ENCODE results near the gene VEGFA. TPM values are rescaled to one million over a fixed set of nuclear protein-coding genes. Genes with fewer than 3 reads are reported as not detected.

The VEGFA gene
- total RNA-seq, 1 experiment from 2014 or later: 146 TPM

GRCh38 chr6:43819958-43820357, 49.9 kb downstream of the VEGFA start:
- no peaks in the 10 kb centered on the region for H3K36me3 ChIP-seq (ENCODE audit: insufficient read depth, low read length)
- no peak overlapping the region for H3K27ac ChIP-seq (ENCODE audit: low read length)
- H3K27me3 ChIP-seq (ENCODE audit: low read length): no peaks in the 10 kb centered on the region
- no peak for DNase-seq
- H3K9ac ChIP-seq (ENCODE audit: low read length): no peak overlapping the region
- peaks cover 8% of the 10 kb centered on the region for H3K4me1 ChIP-seq (ENCODE audit: low read length)
- H3K9me2 ChIP-seq (replicated peaks; ENCODE audit: insufficient read depth, low read length): no peaks in the 10 kb centered on the region
- no peaks in the 10 kb centered on the region for H3K79me2 ChIP-seq (ENCODE audit: low read length)
- no peak overlapping the region for H2AFZ ChIP-seq (ENCODE audit: low read length)
- H3K9me3 ChIP-seq (ENCODE audit: low read length): no peaks in the 10 kb centered on the region
- H4K20me1 ChIP-seq (ENCODE audit: insufficient read depth, low read depth, low read length): no peaks in the 10 kb centered on the region
- H3K4me3 ChIP-seq (ENCODE audit: low read length): no peak overlapping the region
- no peak overlapping the region for H3K4me2 ChIP-seq (ENCODE audit: low read depth, low read length, poor library complexity, severe bottlenecking)

GRCh38 chr6:43820486-43820885, 50.5 kb downstream of the VEGFA start:
- no peaks in the 10 kb centered on the region for H3K79me2 ChIP-seq (ENCODE audit: low read length)
- DNase-seq: no peak
- no peaks in the 10 kb centered on the region for H4K20me1 ChIP-seq (ENCODE audit: insufficient read depth, low read depth, low read length)
- H3K9me3 ChIP-seq (ENCODE audit: low read length): no peaks in the 10 kb centered on the region
- no peak overlapping the region for H3K9ac ChIP-seq (ENCODE audit: low read length)
- no peaks in the 10 kb centered on the region for H3K36me3 ChIP-seq (ENCODE audit: insufficient read depth, low read length)
- peaks cover 8% of the 10 kb centered on the region for H3K4me1 ChIP-seq (ENCODE audit: low read length)
- H2AFZ ChIP-seq (ENCODE audit: low read length): no peak overlapping the region
- no peak overlapping the region for H3K27ac ChIP-seq (ENCODE audit: low read length)
- H3K4me3 ChIP-seq (ENCODE audit: low read length): no peak overlapping the region
- no peaks in the 10 kb centered on the region for H3K27me3 ChIP-seq (ENCODE audit: low read length)
- H3K9me2 ChIP-seq (replicated peaks; ENCODE audit: insufficient read depth, low read length): no peaks in the 10 kb centered on the region
- no peak overlapping the region for H3K4me2 ChIP-seq (ENCODE audit: low read depth, low read length, poor library complexity, severe bottlenecking)

- Histone ChIP-seq H3K4me1 (ENCODE audit: low read length) (peaks cover 8% of the 10 kb centered on the region), H4K20me1 (ENCODE audit: insufficient read depth, low read depth, low read length) (no peaks in the 10 kb centered on the region), H3K4me3 (ENCODE audit: low read length) (no peak overlapping the region), H2AFZ (ENCODE audit: low read length) (no peak overlapping the region), H3K9me2 (replicated peaks; ENCODE audit: insufficient read depth, low read length) (no peaks in the 10 kb centered on the region), H3K9ac (ENCODE audit: low read length) (no peak overlapping the region), H3K4me2 (ENCODE audit: low read depth, low read length, poor library complexity, severe bottlenecking) (no peak overlapping the region), H3K9me3 (ENCODE audit: low read length) (no peaks in the 10 kb centered on the region), H3K27me3 (ENCODE audit: low read length) (no peaks in the 10 kb centered on the region), H3K79me2 (ENCODE audit: low read length) (no peaks in the 10 kb centered on the region), H3K36me3 (ENCODE audit: insufficient read depth, low read length) (no peaks in the 10 kb centered on the region), H3K27ac (ENCODE audit: low read length) (no peak overlapping the region)
- no peak for DNase-seq
Measured at GRCh38 chr6:43821101-43821886, 51.3 kb downstream of the VEGFA start.

GRCh38 chr6:43823390-43823789, 53.4 kb downstream of the VEGFA start:
- no peak overlapping the region for H3K4me2 ChIP-seq (ENCODE audit: low read depth, low read length, poor library complexity, severe bottlenecking)
- H4K20me1 ChIP-seq (ENCODE audit: insufficient read depth, low read depth, low read length): no peaks in the 10 kb centered on the region
- no peak for DNase-seq
- H3K36me3 ChIP-seq (ENCODE audit: insufficient read depth, low read length): no peaks in the 10 kb centered on the region
- H3K9me3 ChIP-seq (ENCODE audit: low read length): no peaks in the 10 kb centered on the region
- H3K9ac ChIP-seq (ENCODE audit: low read length): no peak overlapping the region
- H3K4me3 ChIP-seq (ENCODE audit: low read length): no peak overlapping the region
- H3K27me3 ChIP-seq (ENCODE audit: low read length): no peaks in the 10 kb centered on the region
- peaks cover 10% of the 10 kb centered on the region for H3K4me1 ChIP-seq (ENCODE audit: low read length)
- H3K9me2 ChIP-seq (replicated peaks; ENCODE audit: insufficient read depth, low read length): no peaks in the 10 kb centered on the region
- no peaks in the 10 kb centered on the region for H3K79me2 ChIP-seq (ENCODE audit: low read length)
- no peak overlapping the region for H2AFZ ChIP-seq (ENCODE audit: low read length)
- H3K27ac ChIP-seq (ENCODE audit: low read length): no peak overlapping the region

GRCh38 chr6:43823879-43824702, 54.1 kb downstream of the VEGFA start:
- Histone ChIP-seq H3K4me3 (ENCODE audit: low read length) (no peak overlapping the region), H2AFZ (ENCODE audit: low read length) (no peak overlapping the region), H3K9ac (ENCODE audit: low read length) (no peak overlapping the region), H3K79me2 (ENCODE audit: low read length) (no peaks in the 10 kb centered on the region), H3K4me2 (ENCODE audit: low read depth, low read length, poor library complexity, severe bottlenecking) (no peak overlapping the region), H3K36me3 (ENCODE audit: insufficient read depth, low read length) (no peaks in the 10 kb centered on the region), H3K9me3 (ENCODE audit: low read length) (no peaks in the 10 kb centered on the region), H4K20me1 (ENCODE audit: insufficient read depth, low read depth, low read length) (no peaks in the 10 kb centered on the region), H3K9me2 (replicated peaks; ENCODE audit: insufficient read depth, low read length) (no peaks in the 10 kb centered on the region), H3K4me1 (ENCODE audit: low read length) (peaks cover 13% of the 10 kb centered on the region), H3K27ac (ENCODE audit: low read length) (no peak overlapping the region), H3K27me3 (ENCODE audit: low read length) (no peaks in the 10 kb centered on the region)
- DNase-seq: peak; percentile 54

- Histone ChIP-seq H3K4me3 (ENCODE audit: low read length) (no peak overlapping the region), H3K36me3 (ENCODE audit: insufficient read depth, low read length) (no peaks in the 10 kb centered on the region), H3K79me2 (ENCODE audit: low read length) (no peaks in the 10 kb centered on the region), H3K4me1 (ENCODE audit: low read length) (peaks cover 9% of the 10 kb centered on the region), H4K20me1 (ENCODE audit: insufficient read depth, low read depth, low read length) (no peaks in the 10 kb centered on the region), H3K9me3 (ENCODE audit: low read length) (no peaks in the 10 kb centered on the region), H3K9me2 (replicated peaks; ENCODE audit: insufficient read depth, low read length) (no peaks in the 10 kb centered on the region), H3K9ac (ENCODE audit: low read length) (no peak overlapping the region), H3K27me3 (ENCODE audit: low read length) (no peaks in the 10 kb centered on the region), H2AFZ (ENCODE audit: low read length) (no peak overlapping the region), H3K27ac (ENCODE audit: low read length) (no peak overlapping the region), H3K4me2 (ENCODE audit: low read depth, low read length, poor library complexity, severe bottlenecking) (no peak overlapping the region)
- DNase-seq: no peak
Measured at GRCh38 chr6:43824703-43825064, 54.7 kb downstream of the VEGFA start.

GRCh38 chr6:43825187-43826115, 55.4 kb downstream of the VEGFA start:
- Histone ChIP-seq H3K4me2 (ENCODE audit: low read depth, low read length, poor library complexity, severe bottlenecking) (no peak overlapping the region), H2AFZ (ENCODE audit: low read length) (no peak overlapping the region), H3K27me3 (ENCODE audit: low read length) (no peaks in the 10 kb centered on the region), H3K4me3 (ENCODE audit: low read length) (no peak overlapping the region), H3K9ac (ENCODE audit: low read length) (no peak overlapping the region), H3K27ac (ENCODE audit: low read length) (no peak overlapping the region), H3K79me2 (ENCODE audit: low read length) (no peaks in the 10 kb centered on the region), H3K4me1 (ENCODE audit: low read length) (peaks cover 5% of the 10 kb centered on the region), H3K36me3 (ENCODE audit: insufficient read depth, low read length) (no peaks in the 10 kb centered on the region), H3K9me2 (replicated peaks; ENCODE audit: insufficient read depth, low read length) (no peaks in the 10 kb centered on the region), H4K20me1 (ENCODE audit: insufficient read depth, low read depth, low read length) (no peaks in the 10 kb centered on the region), H3K9me3 (ENCODE audit: low read length) (no peaks in the 10 kb centered on the region)
- no peak for DNase-seq

GRCh38 chr6:43826730-43827129, 56.7 kb downstream of the VEGFA start:
- Histone ChIP-seq H3K4me1 (ENCODE audit: low read length) (peaks cover 5% of the 10 kb centered on the region), H2AFZ (ENCODE audit: low read length) (no peak overlapping the region), H3K4me2 (ENCODE audit: low read depth, low read length, poor library complexity, severe bottlenecking) (no peak overlapping the region), H3K36me3 (ENCODE audit: insufficient read depth, low read length) (no peaks in the 10 kb centered on the region), H3K79me2 (ENCODE audit: low read length) (no peaks in the 10 kb centered on the region), H3K27me3 (ENCODE audit: low read length) (no peaks in the 10 kb centered on the region), H3K9me2 (replicated peaks; ENCODE audit: insufficient read depth, low read length) (no peaks in the 10 kb centered on the region), H3K9me3 (ENCODE audit: low read length) (no peaks in the 10 kb centered on the region), H3K27ac (ENCODE audit: low read length) (no peak overlapping the region), H3K9ac (ENCODE audit: low read length) (no peak overlapping the region), H3K4me3 (ENCODE audit: low read length) (no peak overlapping the region), H4K20me1 (ENCODE audit: insufficient read depth, low read depth, low read length) (no peaks in the 10 kb centered on the region)
- DNase-seq: no peak

Measured in Karpas-422 (cell line).